Ovary (tissue), 3 donors: ENCODE results near the gene TNFRSF19.

Experiments
- CTCF ChIP-seq, 3 donors: fragments of 450-650 bp in 2 of 3; fragments of 200-600 bp in 1 of 3; IDR thresholded peaks; one replicate each; pipeline versions ENCODE4 v1.5.1 to v1.8.0; 2016 to 2022; ENCODE audit warnings: antibody characterized with exemption in 3 of 3, mild to moderate bottlenecking in 1 of 3
- POLR2A ChIP-seq: fragments of 450-650 bp; IDR thresholded peaks from one replicate; pipeline ENCODE4 v1.6.1; 2017; ENCODE audit warnings: antibody characterized with exemption, mild to moderate bottlenecking, moderate library complexity
- donor health status: DM: no; HTN: no; CAD: no.

- TF ChIP-seq CTCF (IDR thresholded peaks at IDR 0.05) (no peak), POLR2A (no peak)
Measured at GRCh38 chr13:23583491-23583890, 13.3 kb downstream of the TNFRSF19 start.
